ENCODE data around the gene OR4M1.
"Not testable (repeated sequence)": the region's sequence is repeated elsewhere in the genome, so short reads cannot be mapped to it uniquely, and the experiment has no call there.

OR4M1 gene, protein sequence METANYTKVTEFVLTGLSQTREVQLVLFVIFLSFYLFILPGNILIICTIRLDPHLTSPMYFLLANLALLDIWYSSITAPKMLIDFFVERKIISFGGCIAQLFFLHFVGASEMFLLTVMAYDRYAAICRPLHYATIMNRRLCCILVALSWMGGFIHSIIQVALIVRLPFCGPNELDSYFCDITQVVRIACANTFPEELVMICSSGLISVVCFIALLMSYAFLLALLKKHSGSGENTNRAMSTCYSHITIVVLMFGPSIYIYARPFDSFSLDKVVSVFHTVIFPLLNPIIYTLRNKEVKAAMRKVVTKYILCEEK

GRCh38 chr14:19773204-19773603, at the start of gene OR4M1:
Gene OR4M1, plus strand, starts transcription at chr14:19773504. Its CDS starts 6,819 bp downstream, at chr14:19780323.
- not testable (repeated sequence) for DNase-seq (ENCODE audit: low read depth in 2 of 2)

DNA sequence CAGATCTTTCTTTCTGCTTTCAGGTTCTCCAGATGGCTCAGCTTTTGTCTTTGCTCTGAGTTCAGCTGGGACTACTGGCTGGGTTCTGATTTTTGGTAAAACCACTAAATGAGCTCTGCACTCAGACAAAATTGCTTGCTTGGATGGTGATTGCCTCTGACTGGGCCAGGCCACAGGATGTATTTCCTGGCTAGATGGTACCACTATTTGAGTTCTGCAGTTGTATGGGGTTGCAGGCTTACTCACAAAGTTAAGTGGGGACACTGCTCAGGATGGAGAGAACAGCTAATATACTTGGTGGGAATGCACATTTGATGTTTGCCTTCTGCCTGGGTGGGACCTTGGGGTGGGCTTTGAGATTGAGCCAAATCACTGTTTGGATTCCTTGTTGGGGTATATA, 43.9 kb upstream of the OR4M1 start:
- DNase-seq (ENCODE audit: low read depth in 2 of 2) = no peak

DNA sequence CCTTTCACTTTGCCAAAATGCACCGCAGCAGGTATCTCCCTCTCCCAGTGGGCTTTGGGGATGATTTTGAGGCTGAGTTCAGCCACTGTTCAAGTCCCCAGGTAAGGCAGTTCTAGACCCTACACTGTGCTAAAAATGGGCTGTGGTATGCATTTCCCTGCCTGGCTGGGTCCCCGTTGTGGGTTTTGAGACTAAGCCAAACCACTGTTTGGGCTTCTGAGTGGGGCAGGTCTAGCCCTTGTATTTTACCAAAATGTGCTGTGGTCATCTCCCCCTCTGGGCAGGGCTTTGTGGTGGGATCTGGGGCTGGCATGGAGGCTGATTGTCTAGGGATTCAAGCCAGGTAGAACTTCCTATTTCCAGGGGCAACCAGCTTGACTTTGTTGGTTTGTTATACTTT, 43.5 kb upstream of the OR4M1 start:
- no peak for DNase-seq (ENCODE audit: low read depth in 2 of 2)

DNA sequence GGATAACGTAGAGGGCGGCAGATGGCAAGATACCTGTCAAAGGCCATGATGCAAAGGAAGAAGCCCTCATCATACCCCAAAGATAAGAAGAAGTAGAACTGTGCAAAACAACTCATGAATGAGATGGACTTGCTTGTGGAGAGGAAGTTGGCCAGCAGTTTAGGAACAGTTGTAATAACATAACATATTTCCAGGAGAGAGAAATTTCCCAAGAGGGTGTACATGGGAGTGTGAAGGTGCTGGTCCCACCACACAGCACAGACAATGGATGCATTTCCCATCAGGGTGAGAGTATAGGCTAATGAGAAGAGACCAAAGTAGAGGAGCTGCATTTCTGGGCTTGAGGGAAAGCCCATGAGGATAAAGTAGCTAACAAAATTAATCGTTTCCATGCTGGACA, 39.4 kb upstream of the OR4M1 start:
- DNase-seq (ENCODE audit: low read depth in 2 of 2) = not testable (repeated sequence)

DNA sequence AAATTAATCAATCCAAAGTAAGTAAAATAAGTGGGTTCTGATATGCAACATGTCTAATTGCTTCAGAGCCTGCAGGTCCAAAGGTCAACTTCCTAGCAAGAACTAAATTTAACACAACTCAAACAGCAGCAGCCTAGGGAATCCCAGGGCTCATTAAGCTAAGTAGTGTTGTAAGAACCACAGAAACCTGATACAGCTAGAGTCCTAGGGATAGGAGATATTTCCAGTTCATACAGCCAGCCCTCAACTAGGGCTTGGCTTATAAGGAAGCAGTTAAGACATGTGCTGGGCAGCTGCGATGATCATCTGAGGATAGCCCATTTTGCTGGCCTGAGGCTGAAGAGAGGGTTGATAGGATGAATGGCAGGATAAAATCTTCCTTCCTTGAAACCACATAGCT, 30.0 kb upstream of the OR4M1 start, which contains the start of gene OR4Q3:
Gene OR4Q3 (plus strand): TSS at position 316 of the 400 bp plus-strand sequence.
- no peak for DNase-seq (ENCODE audit: low read depth in 2 of 2)

- not testable (repeated sequence) for DNase-seq (ENCODE audit: low read depth in 2 of 2)
Measured at GRCh38 chr14:19752316-19752715, 21.0 kb upstream of the OR4M1 start.

- DNase-seq (ENCODE audit: low read depth in 2 of 2) = no peak
Measured at GRCh38 chr14:19754172-19754571, 19.1 kb upstream of the OR4M1 start.

- not testable (repeated sequence) for DNase-seq (ENCODE audit: low read depth in 2 of 2)
Measured at GRCh38 chr14:19771491-19771890, 1.8 kb upstream of the OR4M1 start.

- DNase-seq (ENCODE audit: low read depth in 2 of 2) = no peak
Measured at GRCh38 chr14:19771895-19772430, 1.3 kb upstream of the OR4M1 start.

DNA sequence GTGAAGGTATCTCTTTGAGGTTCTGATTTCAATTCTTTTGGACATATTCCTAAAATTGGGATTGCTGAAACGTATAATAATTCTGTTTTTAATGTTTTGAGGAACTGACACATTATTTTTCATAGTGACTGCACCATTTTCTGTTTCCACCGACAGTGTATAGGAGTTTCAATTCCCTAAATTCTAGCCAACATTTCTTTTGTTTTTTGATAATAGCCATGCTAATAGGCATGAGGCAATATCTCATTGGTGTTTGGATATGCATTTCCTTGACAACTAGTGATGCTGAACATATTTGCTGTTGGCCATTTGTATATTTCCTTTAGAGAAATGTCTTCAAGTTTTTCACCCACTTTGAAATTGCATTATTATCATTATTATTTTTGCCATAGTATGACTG, 850 bp upstream of the OR4M1 start:
- DNase-seq (ENCODE audit: low read depth in 2 of 2) = not testable (repeated sequence)

DNA sequence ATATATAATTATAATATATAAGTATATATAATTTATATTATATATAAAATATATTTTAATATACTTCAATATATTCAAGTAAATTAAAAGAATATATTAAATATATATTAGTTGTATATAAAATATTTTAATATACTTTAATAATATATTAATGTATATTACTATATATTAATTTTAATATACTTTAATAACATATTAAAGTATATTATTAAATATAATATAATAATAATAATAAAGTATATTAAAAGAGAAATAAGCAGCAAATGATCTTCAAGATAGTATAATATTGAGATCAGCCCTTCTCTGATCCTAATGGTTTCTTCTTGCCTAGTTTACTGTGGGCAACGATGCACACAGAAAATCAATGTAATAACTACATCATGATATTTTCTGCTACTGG, 2.3 kb downstream of the OR4M1 start:
- DNase-seq (ENCODE audit: low read depth in 2 of 2) = no peak

- not testable (repeated sequence) for DNase-seq (ENCODE audit: low read depth in 2 of 2)
Measured at GRCh38 chr14:19785848-19786247, 12.5 kb downstream of the OR4M1 start.

DNA sequence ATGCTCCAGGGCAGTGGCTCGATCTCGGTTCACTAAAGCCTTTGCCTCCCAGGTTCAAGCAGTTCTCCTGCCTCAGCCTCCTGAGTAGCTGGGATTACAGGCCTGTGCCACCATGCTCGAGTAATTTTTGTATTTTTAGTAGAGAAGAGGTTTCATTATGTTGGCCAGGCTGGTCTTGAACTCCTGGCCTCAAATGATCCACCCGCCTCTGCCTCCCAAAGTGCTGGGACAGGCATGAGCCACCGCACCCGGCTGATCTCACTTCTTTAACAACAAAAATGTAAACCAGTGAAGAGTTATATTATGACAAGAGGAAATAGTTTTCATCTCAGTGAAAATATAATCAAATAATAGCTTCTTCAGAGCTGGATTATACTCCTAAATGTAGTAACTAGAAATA, 14.0 kb downstream of the OR4M1 start:
- not testable (repeated sequence) for DNase-seq (ENCODE audit: low read depth in 2 of 2)

DNA sequence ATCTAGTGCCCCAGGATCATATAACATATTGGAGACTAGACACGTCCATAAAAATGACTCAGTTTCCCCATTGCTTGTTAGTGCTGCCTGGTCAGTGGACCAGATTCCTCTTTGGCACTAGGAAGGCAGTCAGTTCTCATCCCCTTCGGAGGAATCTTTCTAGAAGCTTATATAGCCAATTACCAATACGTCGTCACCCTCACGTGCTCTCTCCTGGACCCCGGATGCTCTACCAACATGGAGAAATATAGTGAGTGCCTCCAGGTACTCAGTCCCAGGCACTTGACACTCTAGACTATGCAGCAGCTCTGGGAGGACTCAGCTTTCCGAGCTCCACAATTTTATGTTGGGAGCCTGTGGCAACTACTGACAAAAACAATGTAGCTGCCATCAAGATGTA, 14.8 kb downstream of the OR4M1 start:
- not testable (repeated sequence) for DNase-seq (ENCODE audit: low read depth in 2 of 2)

GRCh38 chr14:19796520-19797108, 23.3 kb downstream of the OR4M1 start:
- DNase-seq (ENCODE audit: low read depth in 2 of 2) = not testable (repeated sequence)

DNA sequence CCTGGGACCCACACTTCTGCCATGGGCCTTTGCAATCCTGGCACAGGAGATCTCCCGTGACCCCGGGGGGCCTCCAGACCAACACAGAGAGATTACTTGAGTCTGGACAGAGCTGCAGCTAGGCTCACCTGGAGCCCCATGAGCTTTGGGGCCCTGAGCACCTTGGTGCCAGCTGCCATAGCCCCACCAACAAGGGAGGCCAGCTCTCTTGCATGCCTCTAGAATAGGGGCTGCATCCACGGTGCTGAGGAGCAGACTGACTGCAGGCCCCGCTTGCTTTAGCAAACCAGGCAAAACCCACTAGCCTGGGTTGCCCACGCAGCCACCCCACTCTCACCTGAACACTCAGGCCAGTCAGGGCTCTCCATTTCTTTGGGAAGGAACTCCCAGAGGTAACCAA, 26.6 kb downstream of the OR4M1 start:
- no peak for DNase-seq (ENCODE audit: low read depth in 2 of 2)

- DNase-seq (ENCODE audit: low read depth in 2 of 2) = no peak
Measured at GRCh38 chr14:19800282-19801117, 27.2 kb downstream of the OR4M1 start.

- DNase-seq (ENCODE audit: low read depth in 2 of 2) = no peak
Measured at GRCh38 chr14:19801118-19801464, 27.8 kb downstream of the OR4M1 start.

DNA sequence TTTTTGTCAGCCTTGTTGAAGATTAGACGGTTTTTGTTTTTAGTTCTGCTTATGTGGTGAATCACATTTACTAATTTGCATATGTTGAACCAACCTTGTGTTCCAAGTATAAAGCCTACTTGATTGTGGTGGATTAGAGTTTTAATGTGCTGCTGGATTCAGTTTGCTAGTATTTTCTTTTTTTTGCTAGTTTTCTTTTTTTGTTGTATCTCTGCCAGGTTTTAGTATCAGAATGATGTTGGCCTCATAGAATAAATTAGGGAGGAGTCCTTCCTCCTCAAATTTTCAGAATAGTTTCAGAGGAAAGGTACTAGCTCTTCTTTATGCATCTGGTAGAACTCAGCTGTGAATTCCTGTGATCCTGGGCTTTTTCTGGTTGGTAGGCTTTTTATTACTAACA, 30.2 kb downstream of the OR4M1 start, which contains the start of gene OR4N2:
Gene OR4N2 (plus strand): TSS at position 301 of the 400 bp plus-strand sequence. CDS start 23,679 bp downstream, outside the sequence.
- DNase-seq (ENCODE audit: low read depth in 2 of 2) = not testable (repeated sequence)

GRCh38 chr14:19813171-19813920, 40.0 kb downstream of the OR4M1 start:
- not testable (repeated sequence) for DNase-seq (ENCODE audit: low read depth in 2 of 2)

DNA sequence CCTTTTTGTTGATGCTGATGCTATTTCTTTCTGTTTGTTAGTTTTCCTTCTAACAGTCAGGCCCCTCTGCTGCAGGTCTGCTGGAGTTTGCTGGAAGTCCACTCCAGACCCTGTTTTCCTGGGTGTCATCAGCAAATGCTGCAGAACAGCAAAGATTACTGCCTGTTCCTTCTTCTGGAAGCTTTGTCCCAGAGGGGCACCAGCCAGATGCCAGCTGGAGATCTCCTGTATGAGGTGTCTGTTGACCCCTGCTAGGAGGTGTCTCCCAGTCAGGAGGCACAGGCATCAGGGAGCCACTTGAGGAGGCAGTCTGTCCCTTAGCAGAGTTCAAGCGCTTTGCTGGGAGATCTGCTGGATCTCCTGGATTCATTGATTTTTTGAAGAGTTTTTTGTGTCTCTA, 46.6 kb downstream of the OR4M1 start:
- DNase-seq (ENCODE audit: low read depth in 2 of 2) = not testable (repeated sequence)
